IMR-90 (cell line): ENCODE data around the gene ACAP1. TPM values are rescaled to one million over a fixed set of nuclear protein-coding genes. Genes with fewer than 3 reads are reported as not detected.

Experiments used
- ATAC-seq: fragments of 200-7000 bp; cut with Tn5 transposase; 2 replicates; pipeline ENCODE4 v1.9.1; 2020; ENCODE audit warnings: low read depth, mild to moderate bottlenecking, moderate library complexity
- BruUV-seq: library from RNA; stranded (reverse); fragments of 400-500 nt; replicated peaks from 2 replicates; lab custom pipeline; 2021; lab: Mats Ljungman, UMichigan
- CTCF ChIA-PET: fragments of 300-600 bp; formaldehyde crosslinking; extraction: SDS; loops from one replicate; lab custom pipeline; 2021; ENCODE audit warnings: antibody characterized with exemption; lab: Yijun Ruan, JAX
- POLR2A ChIA-PET: fragments of 300-600 bp; sonication (Branson Sonifier 250); formaldehyde crosslinking; loops from one replicate; lab custom pipeline; 2022; ENCODE audit warnings: antibody characterized with exemption; ENCODE audit not compliant: unreplicated experiment; lab: Charles Lee
- DNase-seq: peaks from one replicate; pipeline ENCODE4 v3.0.0; 2013
- H2AFZ ChIP-seq: replicated peaks from 2 replicates; pipeline ENCODE3; 2013; ENCODE audit warnings: low read length, mild to moderate bottlenecking; ENCODE audit not compliant: poor library complexity
- H2AK5ac ChIP-seq: 2 replicates; pipeline ENCODE4 v1.6.1; 2013; ENCODE audit warnings: low read depth, low read length, inconsistent platforms
- H2AK9ac ChIP-seq: replicated peaks from 2 replicates; pipeline ENCODE3; 2013; ENCODE audit warnings: mild to moderate bottlenecking, low read depth, low read length, moderate library complexity; ENCODE audit not compliant: poor library complexity
- H2BK120ac ChIP-seq: 2 replicates; pipeline ENCODE4 v1.6.1; 2013; ENCODE audit warnings: low read depth, low read length, inconsistent platforms
- H2BK15ac ChIP-seq: 3 replicates; pipeline ENCODE4 v1.6.1; 2013; ENCODE audit warnings: low read depth, low read length, inconsistent platforms
- H2BK20ac ChIP-seq: 2 replicates; pipeline ENCODE4 v1.6.1; 2013; ENCODE audit warnings: low read depth, mild to moderate bottlenecking, inconsistent platforms, low read length, moderate library complexity
- H2BK5ac ChIP-seq: 2 replicates; pipeline ENCODE4 v1.6.1; 2013; ENCODE audit warnings: mild to moderate bottlenecking, low read depth, low read length, inconsistent platforms; ENCODE audit not compliant: poor library complexity, severe bottlenecking
- H3K14ac ChIP-seq: replicated peaks from 2 replicates; pipeline ENCODE4 v1.6.1; 2013; ENCODE audit warnings: low read depth, low read length, inconsistent platforms
- H3K18ac ChIP-seq: 2 replicates; pipeline ENCODE4 v1.6.1; 2013; ENCODE audit warnings: low read depth, low read length, control low read depth
- H3K23ac ChIP-seq: 2 replicates; pipeline ENCODE4 v1.6.1; 2013; ENCODE audit warnings: low read depth, low read length, inconsistent platforms
- H3K27ac ChIP-seq: 2 replicates; pipeline ENCODE4 v1.5.1; 2013; ENCODE audit warnings: mild to moderate bottlenecking, control low read depth, low read length; ENCODE audit not compliant: insufficient read depth
- H3K27me3 ChIP-seq: 2 replicates; pipeline ENCODE4 v1.6.1; 2013; ENCODE audit warnings: low read length; ENCODE audit not compliant: control insufficient read depth, insufficient read depth
- H3K36me3 ChIP-seq: 2 replicates; pipeline ENCODE4 v1.6.1; 2013; ENCODE audit warnings: low read length, mixed read lengths; ENCODE audit not compliant: control insufficient read depth, insufficient read depth
- H3K4ac ChIP-seq: 2 replicates; pipeline ENCODE4 v1.6.1; 2013; ENCODE audit warnings: low read depth, low read length, inconsistent platforms
- H3K4me1 ChIP-seq: 2 replicates; pipeline ENCODE4 v1.6.1; 2013; ENCODE audit warnings: low read length, mixed read lengths; ENCODE audit not compliant: control insufficient read depth, insufficient read depth
- H3K4me2 ChIP-seq: 2 replicates; pipeline ENCODE4 v1.6.1; 2013; ENCODE audit warnings: low read depth, mild to moderate bottlenecking, control low read depth, low read length, moderate library complexity
- H3K4me3 ChIP-seq: 2 replicates; pipeline ENCODE4 v1.5.1; 2013; ENCODE audit warnings: low read depth, mild to moderate bottlenecking, control low read depth, low read length, moderate library complexity; ENCODE audit not compliant: insufficient read depth
- H3K56ac ChIP-seq: 2 replicates; pipeline ENCODE4 v1.6.1; 2013; ENCODE audit warnings: low read length, inconsistent platforms; ENCODE audit not compliant: insufficient read depth; ENCODE audit errors: extremely low read depth
- H3K79me1 ChIP-seq, 2 experiments: 2 replicates each; pipeline ENCODE4 v1.6.1; 2013; ENCODE audit warnings: low read length in 2 of 2, inconsistent platforms in 1 of 2, low read depth in 1 of 2
- H3K9ac ChIP-seq: 2 replicates; pipeline ENCODE4 v1.6.1; 2013; ENCODE audit warnings: low read depth, low read length, control low read depth
- H3K9me1 ChIP-seq: 2 replicates; pipeline ENCODE4 v1.6.1; 2013; ENCODE audit warnings: low read length, inconsistent platforms; ENCODE audit not compliant: insufficient read depth
- H3K9me3 ChIP-seq: 2 replicates; pipeline ENCODE4 v1.6.1; 2013; ENCODE audit warnings: low read length; ENCODE audit not compliant: control insufficient read depth, insufficient read depth
- H4K20me1 ChIP-seq: 2 replicates; pipeline ENCODE4 v1.6.1; 2013; ENCODE audit warnings: low read length, inconsistent platforms; ENCODE audit not compliant: insufficient read depth
- H4K5ac ChIP-seq: 2 replicates; pipeline ENCODE4 v1.6.1; 2013; ENCODE audit warnings: mild to moderate bottlenecking, low read depth, low read length, control low read depth
- H4K8ac ChIP-seq, 2 experiments: 2 replicates each; pipeline ENCODE4 v1.6.1; 2013; ENCODE audit warnings: low read depth in 2 of 2, low read length in 2 of 2, control low read depth in 1 of 2, inconsistent platforms in 1 of 2
- H4K91ac ChIP-seq: 2 replicates; pipeline ENCODE4 v1.6.1; 2013; ENCODE audit warnings: low read depth, low read length, inconsistent platforms; ENCODE audit not compliant: insufficient read depth
- CHD1 ChIP-seq: IDR thresholded peaks from 2 replicates; pipeline ENCODE4 v1.6.1; 2012; ENCODE audit warnings: low read depth, low read length, improper control_type of control experiment
- MXI1 ChIP-seq: IDR thresholded peaks from 2 replicates; pipeline ENCODE4 v1.6.1; 2012; ENCODE audit warnings: low read depth, mild to moderate bottlenecking, low read length, moderate library complexity, borderline replicate concordance
- NFE2L2 ChIP-seq: fragments of 150-350 bp; IDR thresholded peaks from 2 replicates; pipeline ENCODE4 v1.6.1; 2016; ENCODE audit warnings: low read depth, mild to moderate bottlenecking, low read length
- SMC3 ChIP-seq: fragments of 150-350 bp; IDR thresholded peaks from 2 replicates; pipeline ENCODE4 v1.6.1; 2016; ENCODE audit warnings: low read depth, mild to moderate bottlenecking, antibody characterized with exemption, low read length, moderate library complexity
- WGBS, 2 experiments: methylation state at CpG; one replicate each; pipeline versions ENCODE4 v1.1.5 to v1.1.7; 2013; ENCODE audit warnings: missing lambda C conversion rate in 2 of 2; ENCODE audit not compliant: insufficient read length in 1 of 2; ENCODE audit errors: extremely low coverage in 2 of 2; 5-methylcytosine and 5-hydroxymethylcytosine counted together
- dilution Hi-C: fragments of 300-500 bp; cut with HindIII; formaldehyde crosslinking; loops from one replicate; pipeline ENCODE4 v1.14.3; 2018; ENCODE audit warnings: low sequenced_read_pairs; ENCODE audit not compliant: unreplicated experiment
- in situ Hi-C: fragments of 300-500 bp; cut with MboI; formaldehyde crosslinking; loops from 3 replicates; pipeline ENCODE4 v1.14.3; 2019; ENCODE audit warnings: low sequenced_read_pairs, inconsistent platforms, mixed read lengths
- intact Hi-C: fragments of 100-400 bp; cut with micrococcal nuclease; formaldehyde crosslinking; loops from 2 replicates; pipeline ENCODE4 v1.10.0; 2022
- polyA plus RNA-seq, 3 experiments: library from polyadenylated mRNA; depleted of rRNA; stranded (reverse); fragments of >200 nt; gene quantifications; 2 replicates each; pipeline ENCODE4 v1.2.3, GENCODE V29; 2012; ENCODE audit warnings: low replicate concordance in 1 of 3
- total RNA-seq: library from RNA; depleted of rRNA; stranded (reverse); fragments of >200 nt; gene quantifications from 2 replicates; pipeline ENCODE4 v1.2.3, GENCODE V29; 2012

ACAP1 gene
- total and polyA plus RNA-seq, 2 of the 4 experiments (the other 2 are of a cell fraction) = under 0.01 to 2.1 TPM

DNA sequence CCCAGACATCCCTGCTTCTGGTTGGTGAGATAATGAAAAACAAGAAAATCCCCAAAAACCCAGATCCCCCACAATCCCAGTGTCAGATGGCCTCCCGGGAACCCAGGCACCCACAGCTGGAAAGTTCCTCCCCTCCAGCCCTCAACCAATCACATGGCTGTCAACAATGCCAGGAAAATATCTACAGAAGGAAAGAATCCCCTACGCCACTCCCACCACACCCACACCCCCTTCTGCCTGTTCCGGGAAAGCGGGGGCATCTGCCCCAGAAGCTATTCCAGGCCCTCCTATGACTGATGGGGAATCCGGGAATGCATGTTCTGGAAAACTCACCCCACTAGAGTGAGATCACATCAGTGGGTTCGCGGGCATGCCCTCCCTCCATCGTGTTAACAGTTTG lies 20.4 kb downstream of the ACAP1 start:
- ChIA-PET POLR2A (no interaction called here), CTCF (interaction anchor here (0.6 to 4.1 kb wide), 2 partner anchors 20 to 204 kb away, joined by 3 to 19 read pairs; partner anchors contain the start of gene SENP3)
- H3K23ac ChIP-seq = no peak overlapping the region
- H2BK120ac ChIP-seq = no peak overlapping the region
- BruUV-seq = no TSS peak
- no peak overlapping the region for H3K18ac ChIP-seq
- peaks cover 20 to 39% of the 10 kb centered on the region in 2 experiments; a peak in 3 of 4 replicates for H3K79me1 ChIP-seq
- H3K4me1 ChIP-seq = peaks cover 32% of the 10 kb centered on the region
- H2AFZ ChIP-seq = no peak overlapping the region
- H4K91ac ChIP-seq = no peak overlapping the region
- WGBS, 2 experiments = 67% methylated on average over 3 of the region's 8 CpGs; no CpG with 5 or more reads in 1 of the 2 experiments
- peaks cover 21% of the 10 kb centered on the region for H3K9me1 ChIP-seq
- H4K20me1 ChIP-seq = peaks cover 18% of the 10 kb centered on the region; the same call in 1 of the 2 replicates
- H3K27me3 ChIP-seq = no peaks in the 10 kb centered on the region
- no peak overlapping the region for H3K27ac ChIP-seq
- H3K9me3 ChIP-seq = no peaks in the 10 kb centered on the region
- H2AK9ac ChIP-seq = no peak overlapping the region
- H3K36me3 ChIP-seq = no peaks in the 10 kb centered on the region
- H2BK15ac ChIP-seq = no peak overlapping the region
- H4K8ac ChIP-seq = no peak overlapping the region
- TF ChIP-seq SMC3 (no peak), CHD1 (no peak), NFE2L2 (no peak), MXI1 (no peak)
- no peak overlapping the region for H3K4me2 ChIP-seq
- no peak overlapping the region for H4K5ac ChIP-seq
- in situ Hi-C loops (loop anchor here (5.0 to 10.0 kb wide), 2 partner anchors 36 to 198 kb away; partner anchors contain the start of genes PLSCR3 and TNFSF13), intact Hi-C loops (no loop called here), dilution Hi-C loops (no loop called here)
- no peak overlapping the region for H2BK20ac ChIP-seq
- no peak overlapping the region for H3K4ac ChIP-seq
- no peak for ATAC-seq
- H2AK5ac ChIP-seq = no peak overlapping the region
- DNase-seq = no peak
- no peak overlapping the region for H3K56ac ChIP-seq
- no peak overlapping the region for H3K9ac ChIP-seq
- no peak overlapping the region for H3K4me3 ChIP-seq
- no peak overlapping the region for H2BK5ac ChIP-seq
- H3K14ac ChIP-seq = no peak overlapping the region
